CD4-positive, alpha-beta T cell treated with Interleukin-6 at 100 ng/mL for 8 hours (primary cell): Measurements from ENCODE around the gene RGS1.

Experiments
- DNase-seq: peaks from one replicate; pipeline ENCODE4 v3.0.0-alpha.2; 2020; ENCODE audit warnings: mixed read lengths, low spot score

Gene RGS1, protein sequence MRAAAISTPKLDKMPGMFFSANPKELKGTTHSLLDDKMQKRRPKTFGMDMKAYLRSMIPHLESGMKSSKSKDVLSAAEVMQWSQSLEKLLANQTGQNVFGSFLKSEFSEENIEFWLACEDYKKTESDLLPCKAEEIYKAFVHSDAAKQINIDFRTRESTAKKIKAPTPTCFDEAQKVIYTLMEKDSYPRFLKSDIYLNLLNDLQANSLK

DNA sequence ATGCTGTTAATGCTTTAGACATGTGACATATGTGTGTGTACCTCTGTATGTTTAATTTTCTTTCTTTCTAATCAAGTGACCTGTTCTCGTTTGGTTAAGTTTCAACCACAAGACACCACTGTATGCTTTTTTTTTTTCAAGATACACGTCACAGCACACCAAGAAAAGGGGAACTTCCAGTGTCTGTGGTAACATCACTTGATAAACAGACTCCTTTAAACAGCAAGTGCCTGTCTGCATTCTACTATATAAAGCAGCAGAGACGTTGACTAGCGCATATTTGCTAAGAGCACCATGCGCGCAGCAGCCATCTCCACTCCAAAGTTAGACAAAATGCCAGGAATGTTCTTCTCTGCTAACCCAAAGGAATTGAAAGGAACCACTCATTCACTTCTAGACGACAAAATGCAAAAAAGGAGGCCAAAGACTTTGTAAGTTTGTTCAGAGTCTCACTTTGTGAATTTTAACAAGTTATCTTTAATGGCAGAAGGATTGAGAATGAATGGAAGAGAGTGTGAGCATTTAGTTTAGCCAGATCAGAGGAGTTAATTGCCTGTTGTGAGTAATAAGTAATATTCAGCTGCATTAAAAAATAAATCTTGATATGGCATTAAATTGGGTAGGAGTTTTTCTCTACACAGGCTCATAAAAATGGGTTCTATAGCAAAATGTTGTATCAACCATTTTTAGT lies at the start of gene RGS1:
Gene RGS1, plus strand, starts transcription at position 275 of the 691 bp plus-strand sequence. Its CDS starts 20 bp downstream, at position 295.
- peak; percentile 77 for DNase-seq

DNA sequence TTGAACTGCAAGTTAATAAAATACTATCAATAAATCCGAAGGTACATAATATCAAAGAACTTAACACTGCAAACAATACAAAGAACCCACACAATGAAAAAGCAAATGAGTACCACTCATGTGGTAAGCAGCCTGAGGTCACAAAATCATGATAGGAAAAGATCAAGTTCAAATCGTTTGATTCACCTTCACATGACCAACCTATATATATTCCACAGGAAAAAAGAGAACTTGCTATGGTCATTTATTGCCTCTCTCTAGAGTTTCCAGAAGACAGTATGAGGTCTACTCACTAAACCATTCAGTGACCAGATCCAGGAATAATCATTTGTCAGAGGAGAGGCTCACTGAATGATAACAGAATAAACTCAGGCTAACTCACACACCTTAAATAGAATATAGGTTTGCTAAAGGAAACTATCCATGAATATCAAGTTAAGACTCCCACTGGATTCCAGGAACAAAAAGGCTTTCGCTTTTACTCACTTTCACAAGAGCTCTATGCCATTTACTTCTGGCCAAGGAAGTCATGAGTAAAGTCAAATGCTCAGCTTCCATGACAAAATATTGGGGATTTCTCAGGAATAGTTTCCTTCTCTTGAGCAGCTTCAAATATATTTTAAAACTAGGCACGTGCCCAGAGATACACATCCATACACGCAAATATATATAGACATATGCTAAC lies 48.3 kb upstream of the RGS1 start:
- DNase-seq = no peak

DNA sequence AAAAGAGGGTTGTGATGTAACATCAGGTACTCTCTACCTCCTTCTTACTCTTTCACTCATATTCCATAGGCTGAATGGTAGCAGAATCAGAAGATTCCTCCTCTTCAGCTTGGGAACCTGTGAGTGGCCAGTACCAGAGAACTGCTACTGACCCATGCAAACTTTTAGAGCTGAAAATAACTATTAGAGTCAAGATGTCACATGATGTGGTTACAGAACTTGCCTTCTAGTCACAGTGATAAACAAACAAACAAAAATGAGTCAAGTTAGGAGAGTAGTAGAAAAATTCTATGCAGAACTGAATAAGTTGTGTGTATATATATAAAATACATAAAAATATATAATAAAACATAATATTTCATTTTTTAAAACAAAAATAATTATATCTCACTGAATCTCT lies 47.6 kb upstream of the RGS1 start:
- no peak for DNase-seq

DNA sequence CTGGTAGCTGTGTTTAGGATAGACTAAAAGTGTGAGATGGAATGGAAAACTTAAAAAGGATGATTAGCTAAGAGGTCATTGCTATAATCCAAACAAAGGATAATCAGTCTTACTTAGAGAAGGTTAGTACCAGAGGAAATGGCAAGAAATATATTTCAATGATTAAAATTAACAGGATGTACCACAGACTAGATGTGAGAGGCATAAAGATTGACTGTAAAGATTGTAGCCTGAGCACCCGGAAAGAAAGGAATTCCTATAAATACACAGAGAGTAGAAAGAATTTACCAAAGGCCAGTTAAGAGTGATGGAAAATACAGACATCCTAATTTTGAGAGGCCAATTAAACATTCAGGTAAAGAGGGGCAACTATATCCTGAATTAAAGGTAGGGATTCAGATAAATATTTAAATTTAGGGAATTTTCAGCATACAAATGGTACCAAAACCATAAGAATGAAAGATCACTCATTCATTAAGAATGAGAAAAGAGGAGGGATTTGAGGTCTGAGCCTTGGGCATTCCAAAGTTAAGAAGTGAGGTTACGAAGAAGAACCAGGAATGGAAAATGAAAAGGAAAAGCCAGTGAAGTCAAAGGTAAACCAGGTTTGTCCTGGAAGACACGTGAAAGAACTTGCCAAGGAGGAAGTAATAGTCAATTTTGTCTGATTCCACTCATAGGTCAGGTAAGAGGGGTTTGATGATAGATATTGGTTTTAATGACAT lies 46.4 kb upstream of the RGS1 start:
- no peak for DNase-seq

DNA sequence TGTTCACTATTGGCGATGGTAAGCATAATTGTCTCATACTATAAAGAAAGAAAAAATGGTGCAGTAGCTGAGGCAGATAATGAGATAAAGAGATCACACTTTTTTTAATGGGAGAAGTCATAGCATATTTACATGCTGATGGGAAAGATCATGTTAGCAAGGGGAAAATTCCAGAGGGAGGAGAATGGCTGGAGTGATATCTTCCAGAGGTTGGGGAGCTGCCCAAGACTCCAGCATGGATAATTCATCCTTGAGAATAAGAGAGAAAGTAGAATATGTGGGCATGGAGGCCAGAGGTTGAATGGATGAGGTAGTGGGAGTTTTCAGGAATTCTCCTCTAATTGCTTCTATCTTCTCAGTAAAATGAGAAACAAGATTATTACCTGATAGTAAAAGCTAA lies 45.8 kb upstream of the RGS1 start:
- no peak for DNase-seq

DNA sequence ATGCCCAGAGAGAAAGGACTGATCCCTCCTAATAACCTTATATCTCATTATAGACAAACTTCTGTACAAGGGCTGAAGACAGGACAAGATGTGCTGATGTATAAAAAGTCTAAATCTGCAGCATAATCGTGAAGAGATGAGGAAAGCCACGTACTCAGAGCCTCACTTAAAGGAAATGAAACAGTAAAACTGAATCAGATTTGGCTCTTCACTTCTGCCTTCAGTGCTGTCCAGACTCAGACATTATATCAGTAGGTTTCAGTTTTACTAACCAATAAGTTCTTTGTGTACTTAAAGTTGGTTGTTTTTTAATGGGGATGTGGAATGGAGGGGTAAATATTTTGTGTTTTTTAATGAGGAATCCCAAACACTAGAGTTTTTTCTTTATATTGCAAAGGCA lies 45.3 kb upstream of the RGS1 start:
- DNase-seq = no peak

DNA sequence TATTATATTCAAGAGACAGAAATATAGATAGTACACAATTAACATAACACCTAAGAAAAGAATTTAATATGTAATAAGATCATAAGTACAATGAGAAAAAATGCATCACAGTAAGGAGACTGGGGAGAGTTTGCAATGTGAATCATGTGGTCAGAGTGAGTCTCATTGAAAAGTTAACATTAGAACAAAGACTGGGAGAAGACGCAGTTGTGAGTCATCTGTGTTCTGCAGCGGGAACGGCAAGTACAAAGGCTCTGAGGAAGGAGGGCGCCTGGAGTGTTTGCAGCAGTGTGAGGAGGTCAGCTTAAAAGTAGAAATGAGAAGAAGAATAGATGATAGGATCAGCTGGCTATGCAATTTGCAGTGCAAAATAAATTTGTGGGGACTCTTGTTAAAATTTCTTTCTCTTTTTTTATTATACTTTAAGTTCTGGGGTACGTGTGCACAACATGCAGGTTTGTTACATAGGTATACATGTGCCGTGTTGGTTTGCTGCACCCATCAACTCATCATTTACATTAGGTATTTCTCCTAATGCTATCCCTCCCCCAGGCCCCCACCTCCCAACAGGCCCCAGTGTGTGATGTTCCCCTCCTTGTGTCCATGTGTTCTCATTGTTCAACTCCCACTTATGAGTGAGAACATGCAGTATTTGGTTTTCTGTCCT lies 44.4 kb upstream of the RGS1 start:
- peak; percentile 42 for DNase-seq

DNA sequence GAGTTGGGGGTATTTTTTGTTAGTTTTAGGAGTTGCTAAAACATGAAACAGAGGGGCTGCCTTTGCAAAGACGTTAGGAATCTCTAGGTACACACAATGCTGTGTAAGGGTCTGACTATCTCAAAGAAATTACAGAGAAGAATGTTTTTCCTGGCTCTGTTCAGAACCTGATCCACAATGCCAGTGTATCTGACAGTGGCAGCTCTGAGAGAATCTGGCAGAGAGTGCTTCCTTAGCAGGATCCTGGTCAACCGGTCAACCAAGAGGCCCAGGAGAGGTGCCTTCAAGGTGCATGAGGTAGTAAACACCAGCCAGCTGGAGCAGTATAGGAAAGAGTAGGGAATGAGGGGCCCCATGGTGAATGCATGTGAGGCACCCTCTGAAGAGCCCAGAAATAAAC lies 40.9 kb upstream of the RGS1 start:
- DNase-seq = no peak

DNA sequence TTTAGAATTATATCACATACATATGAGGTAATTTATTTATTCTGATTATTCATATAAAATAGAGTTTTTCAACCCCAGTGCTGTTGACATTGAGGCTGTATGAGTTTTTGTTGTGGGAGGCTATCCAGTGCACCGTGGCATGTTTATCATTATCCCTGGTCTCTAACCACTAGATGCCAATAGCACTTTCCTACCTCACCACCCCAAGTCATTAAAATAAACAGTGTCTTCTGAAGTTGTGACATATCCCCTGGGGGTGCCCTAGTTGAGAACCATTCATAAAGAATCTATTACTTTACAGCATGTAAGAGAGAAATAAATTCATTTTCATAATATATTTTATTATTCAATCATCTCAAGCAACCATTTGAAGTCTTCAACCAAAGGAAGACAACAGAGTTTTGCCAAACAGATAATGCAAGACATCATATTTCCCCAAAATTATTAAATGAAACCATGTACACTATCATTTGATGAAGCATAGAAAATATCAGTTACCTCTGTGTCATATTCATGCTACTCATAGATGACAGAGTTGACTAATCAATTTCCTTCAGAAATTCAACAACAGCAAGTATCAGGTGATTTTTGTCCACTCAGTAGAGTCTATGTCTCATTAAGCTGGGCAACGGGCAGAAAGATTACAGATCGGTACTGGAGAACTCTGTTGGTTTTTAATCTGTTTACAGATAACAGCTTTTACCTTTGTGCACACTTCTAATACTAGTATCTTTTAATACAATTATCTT lies 39.5 kb upstream of the RGS1 start:
- no peak for DNase-seq

DNA sequence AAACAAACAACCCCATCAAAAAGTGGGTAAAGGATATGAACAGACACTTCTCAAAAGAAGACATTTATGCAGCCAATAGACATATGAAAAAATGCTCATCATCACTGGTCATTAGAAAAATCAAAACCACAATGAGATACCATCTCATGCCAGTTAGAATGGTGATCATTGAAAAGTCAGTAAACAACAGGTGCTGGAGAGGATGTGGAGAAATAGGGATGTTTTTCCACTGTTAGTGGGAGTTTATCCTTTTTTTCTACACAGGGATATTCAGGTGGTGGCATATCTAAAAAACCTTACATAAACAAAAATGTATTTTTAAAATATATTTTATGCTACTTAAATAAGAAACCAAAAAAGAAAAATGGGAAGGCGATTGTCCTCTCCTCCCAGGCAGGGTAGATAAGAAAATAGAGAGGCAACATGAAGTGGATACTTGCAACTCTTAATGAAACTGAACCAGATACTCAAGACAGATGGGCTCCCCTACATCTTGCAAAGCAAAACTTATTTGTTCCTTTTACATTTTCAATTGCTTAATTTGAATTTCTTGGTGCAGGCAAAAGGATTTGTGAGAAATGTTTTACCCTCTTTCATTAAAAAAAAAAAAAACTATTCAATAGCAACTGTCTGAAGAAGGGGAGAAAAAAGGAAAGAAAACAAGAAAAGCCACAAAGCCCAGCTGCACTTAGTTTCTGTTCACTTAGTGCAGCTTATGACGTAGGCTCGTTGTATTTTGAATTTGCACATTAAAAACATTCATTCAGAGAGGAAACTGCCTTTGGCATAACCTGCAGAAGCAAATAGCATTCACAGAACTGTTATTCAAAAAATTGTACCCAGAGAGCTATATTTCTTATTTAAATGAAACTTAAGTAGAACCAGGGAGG lies 36.9 kb upstream of the RGS1 start:
- DNase-seq = peak; percentile 51

DNA sequence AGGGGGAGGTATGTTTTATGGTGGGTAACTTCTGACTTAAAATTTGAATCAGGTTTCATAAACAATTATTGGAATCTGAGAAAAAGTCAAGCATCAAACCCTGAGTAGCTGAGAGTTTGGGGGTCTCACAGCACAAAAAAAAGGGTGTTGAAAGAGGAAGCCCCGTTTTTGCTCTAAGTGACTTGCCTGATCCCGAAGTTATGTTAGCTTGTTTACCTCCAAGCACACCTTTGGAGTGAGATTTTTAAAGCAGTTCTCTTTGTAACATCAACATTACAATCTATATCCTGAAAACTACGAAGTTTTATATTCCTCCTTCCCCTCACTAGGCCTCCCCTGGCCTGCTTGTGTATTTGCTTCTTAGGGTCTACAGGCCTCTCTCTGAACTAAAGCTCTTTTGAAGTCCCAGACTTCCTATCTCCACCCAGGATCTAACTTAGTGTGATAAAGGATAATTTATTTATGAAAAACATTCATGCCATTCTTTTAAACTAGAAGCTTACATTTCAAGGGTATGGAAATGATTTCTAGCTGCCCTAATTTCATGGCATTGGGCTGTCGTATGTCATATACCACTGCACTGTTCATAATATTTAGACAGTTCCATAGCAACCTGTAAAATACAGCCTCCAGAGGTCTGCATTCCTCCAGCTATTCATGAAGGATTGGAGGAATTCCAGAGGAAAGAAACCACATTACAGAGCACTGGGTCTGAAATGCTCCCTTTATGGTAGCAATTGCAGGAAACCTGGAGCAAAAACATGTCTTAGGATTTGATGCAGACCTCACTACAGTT lies 36.1 kb upstream of the RGS1 start:
- no peak for DNase-seq

DNA sequence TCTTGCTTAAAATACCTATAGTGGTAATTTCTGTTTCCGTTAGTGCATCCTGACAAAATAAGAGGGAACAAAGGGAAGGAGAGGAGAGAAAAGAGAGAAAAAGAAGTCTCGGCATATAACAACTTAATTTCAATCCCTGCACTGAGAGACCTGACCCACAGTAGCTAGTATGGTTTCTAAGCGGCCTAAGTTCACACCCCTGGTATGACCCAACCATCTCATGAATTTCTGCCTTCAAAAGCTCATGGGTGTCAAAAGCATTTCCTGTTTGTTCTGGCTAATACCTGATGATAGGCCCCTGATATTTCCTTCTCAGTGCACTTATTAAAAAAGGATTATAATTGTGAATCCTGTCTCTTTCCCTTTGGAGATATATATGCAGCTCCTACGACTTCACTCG lies 32.1 kb upstream of the RGS1 start:
- no peak for DNase-seq

DNA sequence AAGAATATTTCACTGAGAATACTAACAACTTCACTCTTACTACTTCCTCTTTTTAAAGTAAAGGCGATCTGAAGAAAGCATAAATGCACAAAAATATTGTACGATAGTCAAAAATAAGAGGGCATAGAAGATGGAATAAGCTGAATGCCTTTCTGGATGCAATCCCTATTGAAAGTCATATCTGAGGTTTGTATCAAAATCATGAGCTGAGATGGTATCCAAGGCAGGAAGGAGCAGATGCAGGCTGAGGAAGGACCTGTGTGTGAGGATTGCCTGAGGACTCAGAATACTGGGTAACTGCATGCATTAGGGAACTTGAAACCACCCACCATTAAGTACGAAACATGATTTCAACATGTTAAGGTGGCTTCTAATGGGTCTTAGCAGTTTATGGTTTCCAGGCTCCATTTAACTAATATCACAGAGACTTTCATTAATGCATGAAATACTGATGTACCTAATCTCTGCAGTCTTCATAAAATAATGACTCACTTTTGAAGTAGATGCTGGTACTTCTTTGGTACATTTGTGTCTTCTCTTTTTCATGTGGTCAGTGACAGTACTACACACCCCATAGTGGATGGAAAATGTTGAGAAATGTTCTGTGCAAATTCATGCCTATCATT lies 29.6 kb upstream of the RGS1 start:
- no peak for DNase-seq

DNA sequence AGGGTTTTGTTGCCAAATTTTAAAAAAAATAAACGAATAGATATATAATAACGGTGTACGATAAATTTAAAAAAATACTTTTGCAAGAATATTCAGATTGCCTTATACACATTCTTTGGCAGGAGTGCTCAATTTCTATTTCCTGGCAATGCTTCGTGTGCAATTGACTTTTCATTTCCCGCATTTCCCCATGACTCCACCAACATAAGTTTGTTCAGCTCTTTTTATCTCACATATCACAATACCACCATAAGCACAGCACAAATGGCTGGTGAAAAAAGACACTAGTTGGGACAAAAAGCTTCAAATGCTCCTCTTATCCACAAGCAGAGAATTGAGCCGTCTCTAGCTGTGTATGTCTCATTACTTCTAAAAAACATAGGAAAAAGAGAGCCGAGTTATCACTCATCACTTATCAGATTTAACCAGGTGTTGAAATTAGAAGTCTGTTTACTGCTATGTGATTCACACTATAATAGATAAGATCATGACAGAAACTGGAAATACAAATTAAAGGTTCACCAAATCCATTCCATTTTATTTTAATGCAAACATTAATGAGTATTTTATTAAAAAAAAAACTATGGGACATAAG lies 28.9 kb upstream of the RGS1 start:
- DNase-seq = no peak

DNA sequence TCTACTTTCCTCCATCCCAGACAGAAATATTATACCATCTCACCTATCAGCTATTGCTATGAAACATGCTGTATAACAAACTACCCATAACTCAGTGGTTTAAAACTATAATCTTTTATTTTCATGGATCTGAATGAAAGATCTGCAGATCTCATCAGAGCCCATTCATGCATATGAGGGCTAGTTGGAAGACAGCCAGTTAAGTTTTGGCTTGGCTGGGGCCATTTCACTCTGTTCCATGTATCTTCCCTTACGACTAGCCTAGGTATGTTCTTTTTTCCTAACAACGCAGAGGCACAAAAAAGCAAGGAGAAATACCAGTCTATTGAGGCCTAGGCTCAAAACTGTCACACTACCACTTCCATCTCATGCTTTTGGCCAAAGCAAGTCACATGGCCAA lies 28.1 kb upstream of the RGS1 start:
- DNase-seq = no peak

DNA sequence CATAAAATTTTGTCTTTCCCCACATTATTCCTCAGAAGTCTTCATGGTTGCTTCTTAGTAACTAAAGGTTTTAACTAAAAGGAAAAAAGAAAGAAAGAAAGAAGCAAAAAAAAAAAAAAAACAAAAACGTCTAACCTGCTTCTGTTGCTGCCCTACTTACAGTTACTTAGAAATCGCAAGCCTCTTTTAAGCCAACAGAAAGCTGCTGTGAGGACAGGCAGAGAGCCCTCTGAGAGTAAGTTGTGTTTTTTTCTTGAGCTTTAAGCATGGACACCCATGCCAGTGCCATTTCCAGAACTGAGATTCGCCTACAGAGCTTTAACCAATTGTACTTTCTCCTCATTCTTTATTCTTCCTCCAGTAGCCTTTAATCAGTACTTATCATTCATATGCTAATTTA lies 25.6 kb upstream of the RGS1 start:
- no peak for DNase-seq

DNA sequence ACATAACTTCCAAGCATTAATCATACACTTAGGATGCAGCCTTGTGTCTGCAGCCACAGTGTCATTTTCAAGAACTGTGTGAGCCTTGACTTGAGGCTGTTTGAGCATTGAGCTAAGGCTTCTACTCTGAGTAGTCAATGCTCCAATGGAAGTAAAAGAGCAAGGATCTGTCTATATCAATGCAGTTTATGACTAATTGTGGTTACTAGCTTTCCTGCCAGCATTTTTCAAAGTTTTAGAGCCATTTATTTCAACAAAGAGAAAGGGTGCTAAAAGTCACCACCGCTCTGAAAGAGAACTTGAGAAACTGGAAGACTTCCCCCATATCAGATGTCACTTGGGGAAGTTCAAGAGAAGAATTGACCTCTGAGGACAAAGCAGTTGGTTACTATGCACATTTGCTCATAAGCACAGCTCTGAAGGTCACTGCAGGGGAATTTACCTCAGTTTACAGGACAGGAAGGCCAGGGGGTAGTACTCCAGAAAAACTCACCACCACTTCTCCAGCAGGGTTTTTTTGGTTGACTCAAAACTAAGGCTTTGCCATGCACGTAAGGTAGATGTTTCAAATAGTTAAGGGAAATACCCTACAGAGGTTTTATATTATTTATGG lies 24.5 kb upstream of the RGS1 start:
- peak; percentile 25 for DNase-seq

DNA sequence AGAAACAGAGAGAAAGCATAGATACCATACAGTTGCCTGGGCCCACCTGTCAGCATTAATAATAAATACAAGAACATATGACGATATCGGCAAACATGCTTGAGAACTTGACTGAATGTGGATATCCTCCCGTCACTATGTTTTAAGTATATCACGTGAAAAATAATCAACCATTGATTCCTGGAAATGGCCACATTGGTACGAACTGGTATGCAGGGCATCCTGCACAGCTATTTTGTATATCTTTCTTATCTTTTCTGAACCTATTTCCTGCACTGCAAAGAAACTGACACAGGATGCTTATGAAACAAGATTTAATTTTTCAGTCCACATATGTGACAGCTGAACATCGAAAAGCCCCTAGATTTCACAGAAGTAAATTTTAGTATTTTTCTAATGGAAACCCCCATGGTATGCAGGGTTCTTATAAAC lies 22.8 kb upstream of the RGS1 start:
- DNase-seq = peak; percentile 33
